NCI-H524 (cell line): ENCODE data around the gene TMED8.
"Not testable (repeated sequence)": the region's sequence is repeated elsewhere in the genome, so short reads cannot be mapped to it uniquely, and the experiment has no call there.

ENCODE experiments used
- DNase-seq, 2 experiments: peaks; one replicate each; lab custom pipeline; 2025; lab: John Stamatoyannopoulos, UW

The TMED8 gene

GRCh38 chr14:77359626-77360025, 17.3 kb downstream of the TMED8 start:
- no peak for DNase-seq

GRCh38 chr14:77356899-77357298, 20.0 kb downstream of the TMED8 start:
- no peak for DNase-seq

- no peak for DNase-seq
Observed at GRCh38 chr14:77355811-77356210, 21.1 kb downstream of the TMED8 start.

- no peak for DNase-seq
Observed at GRCh38 chr14:77353469-77354141, 23.3 kb downstream of the TMED8 start.

- DNase-seq: no peak
Observed at GRCh38 chr14:77347751-77348150, 29.1 kb downstream of the TMED8 start.

GRCh38 chr14:77346495-77346894, 30.4 kb downstream of the TMED8 start:
- no peak for DNase-seq

- DNase-seq: peak in 1 of 2 experiments; percentile 59
Observed at GRCh38 chr14:77344377-77344996, 32.4 kb downstream of the TMED8 start.

- DNase-seq: peak; percentile 96 to 97
Observed at GRCh38 chr14:77343662-77344061, 33.2 kb downstream of the TMED8 start.

GRCh38 chr14:77342726-77343397, 34.0 kb downstream of the TMED8 start:
- no peak for DNase-seq

GRCh38 chr14:77340389-77340788, 36.5 kb downstream of the TMED8 start:
- DNase-seq: no peak

- DNase-seq: no peak
Observed at GRCh38 chr14:77339407-77339806, 37.5 kb downstream of the TMED8 start.

- DNase-seq: no peak
Observed at GRCh38 chr14:77338302-77338701, 38.6 kb downstream of the TMED8 start.

GRCh38 chr14:77337880-77338279, 39.0 kb downstream of the TMED8 start:
- no peak for DNase-seq

GRCh38 chr14:77337255-77337654, 39.6 kb downstream of the TMED8 start:
- not testable (repeated sequence) for DNase-seq

- DNase-seq: no peak
Observed at GRCh38 chr14:77335576-77335975, 41.3 kb downstream of the TMED8 start.

- no peak for DNase-seq
Observed at GRCh38 chr14:77329872-77330271, 47.0 kb downstream of the TMED8 start.

GRCh38 chr14:77327111-77327510, 49.8 kb downstream of the TMED8 start:
- DNase-seq: no peak

- no peak for DNase-seq
Observed at GRCh38 chr14:77325746-77326094, 51.2 kb downstream of the TMED8 start.

- DNase-seq: no peak
Observed at GRCh38 chr14:77324816-77325745, 51.8 kb downstream of the TMED8 start.

GRCh38 chr14:77324289-77324688, 52.6 kb downstream of the TMED8 start:
- no peak for DNase-seq

- DNase-seq: no peak
Observed at GRCh38 chr14:77323571-77323970, 53.3 kb downstream of the TMED8 start.

- DNase-seq: no peak
Observed at GRCh38 chr14:77322951-77323350, 53.9 kb downstream of the TMED8 start.
